Sigmoid colon (tissue), 7 donors: ENCODE measurements around the gene KLHL21. TPM values are rescaled to one million over a fixed set of nuclear protein-coding genes. Genes with fewer than 3 reads are reported as not detected.
"Not testable (repeated sequence)": the region's sequence is repeated elsewhere in the genome, so short reads cannot be mapped to it uniquely, and the experiment has no call there.

ENCODE experiments used
- DNase-seq: peaks from one replicate; pipeline ENCODE4 v3.0.0-alpha.2; 2019
- H3K27ac ChIP-seq, 4 donors: fragments of 200-600 bp; sonication (generic); one replicate each; pipeline ENCODE4 v1.5.1; 2016 to 2019; ENCODE audit warnings: mild to moderate bottlenecking in 1 of 4
- H3K27me3 ChIP-seq, 3 donors: fragments of 200-600 bp; sonication (generic); one replicate each; pipeline ENCODE4 v1.5.1; 2019; ENCODE audit warnings: mild to moderate bottlenecking in 1 of 3
- H3K36me3 ChIP-seq, 4 donors: fragments of 200-600 bp; sonication (generic); one replicate each; pipeline ENCODE4 v1.5.1; 2016 to 2019
- H3K4me1 ChIP-seq, 4 donors: fragments of 200-600 bp; sonication (generic); one replicate each; pipeline ENCODE4 v1.5.1; 2017 to 2019
- H3K4me3 ChIP-seq, 4 donors: fragments of 200-600 bp; sonication (generic); one replicate each; pipeline ENCODE4 v1.5.1; 2017 to 2019; ENCODE audit warnings: mild to moderate bottlenecking in 2 of 4, moderate library complexity in 1 of 4
- H3K9me3 ChIP-seq, 4 donors: fragments of 200-600 bp in 3 of 4; sonication (generic) in 3 of 4; one replicate each; pipeline versions ENCODE4 v1.5.1 to v1.6.1; 2013 to 2019
- CTCF ChIP-seq, 4 experiments: fragments of 450-650 bp in 3 of 4; fragments of 200-600 bp in 1 of 4; IDR thresholded peaks; one replicate each; pipeline ENCODE4 v1.5.1; 2016 to 2019; ENCODE audit warnings: antibody characterized with exemption in 4 of 4, mild to moderate bottlenecking in 3 of 4, moderate library complexity in 2 of 4
- EP300 ChIP-seq, 4 donors: sonication (generic); formaldehyde crosslinking; IDR thresholded peaks; one replicate each; pipeline ENCODE4 v1.6.1; 2017; ENCODE audit warnings: antibody characterized with exemption in 4 of 4
- POLR2A ChIP-seq, 2 donors: fragments of 450-650 bp; IDR thresholded peaks; one replicate each; pipeline ENCODE4 v1.6.1; 2016; ENCODE audit warnings: antibody characterized with exemption in 2 of 2, mild to moderate bottlenecking in 2 of 2, moderate library complexity in 2 of 2
- POLR2AphosphoS5 ChIP-seq, 4 donors: sonication (generic); formaldehyde crosslinking; IDR thresholded peaks; one replicate each; pipeline ENCODE4 v1.6.1; 2017; ENCODE audit warnings: antibody characterized with exemption in 4 of 4
- whole genome bisulfite sequencing, 2 donors: extraction: QIAGEN DNeasy Blood & Tissue Kit; methylation state at CpG; one replicate each; pipeline ENCODE4 v1.1.7; 2013; 5-methylcytosine and 5-hydroxymethylcytosine counted together
- intact Hi-C: fragments of 100-400 bp; cut with DNase I; formaldehyde crosslinking; loops from one replicate; pipeline ENCODE4 v1.15.1; 2023
- polyA plus RNA-seq, 3 donors: library from polyadenylated mRNA; stranded (reverse); fragments of 200-250 nt; gene quantifications; one replicate each; pipeline ENCODE4 v1.2.3, GENCODE V29; 2013
- total RNA-seq, 4 donors: library from RNA; depleted of rRNA; stranded (reverse); fragments of >200 nt; gene quantifications; one replicate each; pipeline ENCODE4 v1.1.0, GENCODE V29; 2016
- donor health status: healthy with polysubstance abuse.
- donor health status: Bipolar disorder and iron deficiency.
- donor health status: healthy.

The KLHL21 gene
- total and polyA plus RNA-seq, 7 donors = 4.8 to 83.6 (median 54.0) TPM

GRCh38 chr1:6601049-6601922, 1.4 kb downstream of the KLHL21 start:
- TF ChIP-seq EP300 (IDR thresholded peaks at IDR 0.05) (peak in 1 of 4 donors; percentile 64), CTCF (IDR thresholded peaks at IDR 0.05) (no peak), POLR2A (IDR thresholded peaks at IDR 0.05) (peak; percentile 35 to 56), POLR2AphosphoS5 (IDR thresholded peaks at IDR 0.05) (peak; percentile 66 to 92 (median 76))
- Histone ChIP-seq H3K4me3 (peak overlapping the region; percentile 77 to 96 (median 89)), H3K4me1 (peaks cover 0 to 71% (median 65%) of the 10 kb centered on the region in 4 donors), H3K27me3 (no peaks in the 10 kb centered on the region), H3K9me3 (no peaks in the 10 kb centered on the region), H3K36me3 (peaks cover 14 to 33% (median 28%) of the 10 kb centered on the region in 4 donors), H3K27ac (peak overlapping the region; percentile 97 to 99 (median 98))
- intact Hi-C loops = loop anchor here (2.0 kb wide), 1 partner anchor 20 kb away; no protein-coding TSS in a partner anchor
- WGBS, 2 donors = 0% methylated on average over 40 of the region's 40 CpGs
- DNase-seq = peak; percentile 94

GRCh38 chr1:6600410-6601048, 2.1 kb downstream of the KLHL21 start:
- peak overlapping the region; percentile 77 to 96 (median 89) for H3K4me3 ChIP-seq
- peak overlapping the region; percentile 97 to 99 (median 98) for H3K27ac ChIP-seq
- intact Hi-C loops = loop anchor here (2.0 kb wide), 1 partner anchor 20 kb away; no protein-coding TSS in a partner anchor
- TF ChIP-seq EP300 (IDR thresholded peaks at IDR 0.05) (no peak), POLR2A (IDR thresholded peaks at IDR 0.05) (no peak), CTCF (IDR thresholded peaks at IDR 0.05) (no peak), POLR2AphosphoS5 (IDR thresholded peaks at IDR 0.05) (no peak)
- H3K27me3 ChIP-seq = no peaks in the 10 kb centered on the region
- no peaks in the 10 kb centered on the region for H3K9me3 ChIP-seq
- DNase-seq = no peak
- peaks cover 0 to 75% (median 70%) of the 10 kb centered on the region in 4 donors for H3K4me1 ChIP-seq
- H3K36me3 ChIP-seq = peaks cover 20 to 40% (median 33%) of the 10 kb centered on the region in 4 donors
- 19% methylated on average over 10 of the region's 10 CpGs for WGBS, 2 donors

GRCh38 chr1:6599991-6600390, 2.7 kb downstream of the KLHL21 start:
- H3K27me3 ChIP-seq, H3K9me3 ChIP-seq, DNase-seq: not testable (repeated sequence)
- WGBS, 2 donors = 50 to 68% methylated on average over 8 of the region's 8 CpGs
- peak overlapping the region; percentile 97 to 99 (median 98) for H3K27ac ChIP-seq
- peaks cover 0 to 71% (median 67%) of the 10 kb centered on the region in 4 donors for H3K4me1 ChIP-seq
- peaks cover 25 to 46% (median 38%) of the 10 kb centered on the region in 4 donors for H3K36me3 ChIP-seq
- intact Hi-C loops = loop anchor here (2.0 to 5.0 kb wide), 3 partner anchors 19 to 43 kb away; partner anchors contain the start of gene TAS1R1
- H3K4me3 ChIP-seq = peak overlapping the region; percentile 77 to 96 (median 89)

GRCh38 chr1:6599141-6599975, 3.3 kb downstream of the KLHL21 start:
- DNase-seq = no peak
- WGBS, 2 donors = 77 to 88% methylated on average over 31 of the region's 31 CpGs
- Histone ChIP-seq H3K27ac (peak overlapping the region; percentile 97 to 99 (median 98)), H3K9me3 (no peaks in the 10 kb centered on the region), H3K4me1 (peaks cover 0 to 65% (median 61%) of the 10 kb centered on the region in 4 donors), H3K27me3 (no peaks in the 10 kb centered on the region), H3K36me3 (peaks cover 30 to 52% (median 45%) of the 10 kb centered on the region in 4 donors), H3K4me3 (peak overlapping the region; percentile 77 to 96 (median 89))
- intact Hi-C loops = loop anchor here (5.0 kb wide), 2 partner anchors 38 to 42 kb away; partner anchors contain the start of gene TAS1R1
- no peak for TF ChIP-seq POLR2AphosphoS5 (IDR thresholded peaks at IDR 0.05)
- no peak for TF ChIP-seq POLR2A (IDR thresholded peaks at IDR 0.05)

DNA sequence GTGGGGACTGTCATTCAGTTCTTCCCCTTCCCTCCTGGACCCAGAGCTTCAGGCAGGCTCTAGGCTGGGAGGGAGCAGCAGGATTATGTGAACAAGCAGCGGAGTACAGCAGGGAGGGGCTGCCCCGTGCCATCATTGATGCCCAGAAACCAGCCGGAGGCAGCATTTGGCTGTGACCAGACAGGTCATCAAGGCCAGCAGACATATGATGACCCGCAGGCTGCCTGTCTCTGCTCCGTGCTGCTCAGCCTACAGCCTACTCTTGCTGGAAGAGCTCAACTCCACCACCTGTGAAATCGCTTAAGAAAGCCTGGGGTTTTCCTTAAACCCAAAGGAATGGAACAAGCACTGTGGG, 4.9 kb downstream of the KLHL21 start:
- 93% methylated on average over 6 of the region's 6 CpGs for WGBS, 2 donors
- Histone ChIP-seq H3K27me3 (no peaks in the 10 kb centered on the region), H3K27ac (peak overlapping the region in 3 of 4 donors; percentile 97 to 99 (median 99)), H3K4me1 (peaks cover 0 to 54% (median 53%) of the 10 kb centered on the region in 4 donors), H3K4me3 (peak overlapping the region in 2 of 4 donors; percentile 8 to 30), H3K9me3 (no peaks in the 10 kb centered on the region), H3K36me3 (peaks cover 43 to 68% (median 61%) of the 10 kb centered on the region in 4 donors)
- intact Hi-C loops = loop anchor here (5.0 kb wide), 2 partner anchors 40 kb away; partner anchors contain the start of gene TAS1R1
- TF ChIP-seq POLR2A (IDR thresholded peaks at IDR 0.05) = no peak
- no peak for TF ChIP-seq EP300 (IDR thresholded peaks at IDR 0.05)
- TF ChIP-seq POLR2AphosphoS5 (IDR thresholded peaks at IDR 0.05) = no peak
- TF ChIP-seq CTCF (IDR thresholded peaks at IDR 0.05) = no peak
- no peak for DNase-seq
